Stimulated activated CD8-positive, alpha-beta memory T cell treated with anti-CD3 and anti-CD28 coated beads, Interleukin-4, amount 100 ng/mL, for 1 hour (primary cell): ENCODE measurements around the gene CS.
"Not testable (repeated sequence)": the region's sequence is repeated elsewhere in the genome, so short reads cannot be mapped to it uniquely, and the experiment has no call there.

Experiments
- DNase-seq, 2 donors: peaks; one replicate each; pipeline ENCODE4 v3.0.0-alpha.2; 2020; ENCODE audit warnings: low read depth in 2 of 2, low spot score in 1 of 2

Gene CS

GRCh38 chr12:56282030-56282429, 18.1 kb downstream of the CS start:
- DNase-seq = no peak

- DNase-seq = no peak
Observed at GRCh38 chr12:56280849-56281248, 19.3 kb downstream of the CS start.

GRCh38 chr12:56278905-56279304, 21.2 kb downstream of the CS start:
- DNase-seq = no peak

- DNase-seq = no peak
Observed at GRCh38 chr12:56274299-56274698, 25.8 kb downstream of the CS start.

DNA sequence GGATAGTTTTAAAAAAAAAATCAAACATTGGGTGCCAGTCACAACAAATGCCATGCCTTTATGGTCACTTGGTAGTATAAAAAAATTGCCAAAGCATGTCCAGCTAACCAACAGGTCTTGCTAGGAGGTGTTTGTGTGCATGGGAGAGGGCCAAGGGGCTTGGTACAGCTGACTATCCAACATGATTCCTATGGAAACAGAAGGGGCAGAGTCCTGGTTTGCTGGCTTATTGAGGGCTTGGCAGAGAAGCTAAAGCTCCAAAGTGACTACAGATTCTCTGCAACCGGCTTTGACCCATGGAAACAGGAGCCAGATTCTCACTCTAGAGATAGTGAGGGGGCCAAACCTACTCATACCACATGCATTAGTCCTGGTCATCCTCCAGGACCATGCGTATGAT, 27.7 kb downstream of the CS start:
- DNase-seq = not testable (repeated sequence)

DNA sequence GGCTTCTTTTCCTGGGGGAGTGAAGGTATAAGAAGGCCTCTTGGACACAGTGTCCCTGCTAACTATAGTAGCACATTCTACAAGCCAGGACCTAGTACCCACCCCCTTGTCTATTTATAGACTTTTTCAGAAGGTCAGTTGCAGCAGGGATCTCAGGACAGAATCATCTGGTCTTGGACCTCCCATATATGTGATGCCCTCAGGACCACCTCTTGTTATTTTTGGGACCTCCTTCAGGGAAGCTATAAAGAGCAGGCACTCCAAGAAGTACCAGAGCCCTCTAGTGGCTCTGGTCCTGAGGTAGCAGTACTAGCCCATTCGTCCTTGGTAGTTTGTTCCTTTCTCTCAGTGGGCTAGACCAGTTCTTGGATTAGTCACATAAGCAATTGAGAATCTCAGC, 29.1 kb downstream of the CS start:
- DNase-seq = no peak

- DNase-seq = no peak
Observed at GRCh38 chr12:56267443-56268071, 32.6 kb downstream of the CS start.

GRCh38 chr12:56266693-56267442, 33.3 kb downstream of the CS start, which contains the start of gene COQ10A:
Gene COQ10A, plus strand, starts transcription at chr12:56266942. Its CDS starts 177 bp downstream, at chr12:56267119.
- peak; percentile 66 to 81 for DNase-seq

GRCh38 chr12:56266068-56266692, 34.0 kb downstream of the CS start:
- DNase-seq = not testable (repeated sequence)

GRCh38 chr12:56262955-56263354, 37.2 kb downstream of the CS start:
- DNase-seq = not testable (repeated sequence)

GRCh38 chr12:56261503-56262232, 38.5 kb downstream of the CS start:
- DNase-seq = no peak

- no peak for DNase-seq
Observed at GRCh38 chr12:56260921-56261320, 39.2 kb downstream of the CS start.

GRCh38 chr12:56260380-56260779, 39.8 kb downstream of the CS start:
- DNase-seq = no peak

GRCh38 chr12:56258820-56259183, 41.3 kb downstream of the CS start:
- DNase-seq = no peak

- DNase-seq = peak; percentile 56 to 63
Observed at GRCh38 chr12:56258068-56258819, 41.9 kb downstream of the CS start, which contains the start of gene ANKRD52. Gene ANKRD52, minus strand, starts transcription at chr12:56258384. Its CDS starts 115 bp downstream, at chr12:56258269.

- no peak for DNase-seq
Observed at GRCh38 chr12:56257491-56258067, 42.6 kb downstream of the CS start.

GRCh38 chr12:56257071-56257470, 43.1 kb downstream of the CS start:
- no peak for DNase-seq

GRCh38 chr12:56256326-56256960, 43.7 kb downstream of the CS start:
- no peak for DNase-seq

GRCh38 chr12:56255671-56256070, 44.5 kb downstream of the CS start:
- DNase-seq = no peak

DNA sequence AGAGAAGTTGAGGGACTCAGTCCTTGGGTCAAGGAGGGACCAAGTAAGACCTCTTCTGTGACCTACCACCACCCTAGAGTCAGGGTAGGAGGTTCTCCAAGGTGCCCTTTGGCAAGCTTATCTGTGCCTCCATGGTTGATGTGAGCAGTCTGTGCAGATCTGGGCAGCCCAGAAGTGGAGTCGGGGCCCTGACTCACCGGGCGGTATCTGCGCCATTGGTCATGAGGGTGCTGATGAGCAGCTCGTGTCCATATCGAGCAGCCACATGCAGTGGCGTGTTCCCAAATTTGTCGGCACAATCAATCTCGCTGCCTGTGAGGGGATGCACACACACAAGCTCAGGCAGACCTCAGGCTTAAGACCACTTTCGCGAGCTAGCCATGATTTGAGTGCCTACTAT, 47.0 kb downstream of the CS start:
- no peak for DNase-seq
